ENCODE data around the gene ASPN.

The ASPN gene

GRCh38 chr9:92486371-92486770 is 4.1 kb upstream of the ASPN start:
- Mint-ChIP-seq H3K36me3 (ENCODE audit: low read depth) (no peaks in the 10 kb centered on the region), H3K4me3 (no peak overlapping the region), H3K9me3 (no peaks in the 10 kb centered on the region), H3K27ac (no peak overlapping the region), H3K27me3 (ENCODE audit: low read depth, poor library complexity) (no peaks in the 10 kb centered on the region), H3K4me1 (no peaks in the 10 kb centered on the region)
- no peak for DNase-seq
- no peak for TF ChIP-seq CTCF (IDR thresholded peaks at IDR 0.05)

- Mint-ChIP-seq H3K9me3 (no peaks in the 10 kb centered on the region), H3K4me3 (no peak overlapping the region), H3K4me1 (peaks cover 6% of the 10 kb centered on the region), H3K36me3 (ENCODE audit: low read depth) (no peaks in the 10 kb centered on the region), H3K27me3 (ENCODE audit: low read depth, poor library complexity) (no peaks in the 10 kb centered on the region), H3K27ac (no peak overlapping the region)
- no peak for DNase-seq
- TF ChIP-seq CTCF (IDR thresholded peaks at IDR 0.05) = no peak
These were observed 2.3 kb upstream of the ASPN start for GRCh38 chr9:92484563-92484962.

GRCh38 chr9:92483627-92484545 is 1.6 kb upstream of the ASPN start:
- DNase-seq = no peak
- no peaks in the 10 kb centered on the region for H3K36me3 Mint-ChIP-seq (ENCODE audit: low read depth)
- H3K4me1 Mint-ChIP-seq = peaks cover 6% of the 10 kb centered on the region
- no peak overlapping the region for H3K27ac Mint-ChIP-seq
- no peak for TF ChIP-seq CTCF (IDR thresholded peaks at IDR 0.05)
- no peaks in the 10 kb centered on the region for H3K9me3 Mint-ChIP-seq
- no peaks in the 10 kb centered on the region for H3K27me3 Mint-ChIP-seq (ENCODE audit: low read depth, poor library complexity)
- H3K4me3 Mint-ChIP-seq = no peak overlapping the region

- no peaks in the 10 kb centered on the region for H3K36me3 Mint-ChIP-seq (ENCODE audit: low read depth)
- no peak for TF ChIP-seq CTCF (IDR thresholded peaks at IDR 0.05)
- H3K9me3 Mint-ChIP-seq = no peaks in the 10 kb centered on the region
- no peak overlapping the region for H3K27ac Mint-ChIP-seq
- H3K27me3 Mint-ChIP-seq (ENCODE audit: low read depth, poor library complexity) = no peaks in the 10 kb centered on the region
- H3K4me1 Mint-ChIP-seq = peaks cover 6% of the 10 kb centered on the region
- no peak overlapping the region for H3K4me3 Mint-ChIP-seq
- no peak for DNase-seq
These were observed 499 bp upstream of the ASPN start for GRCh38 chr9:92482805-92483204.

GRCh38 chr9:92480986-92481633 is 1.2 kb downstream of the ASPN start:
- Mint-ChIP-seq H3K27me3 (ENCODE audit: low read depth, poor library complexity) (no peaks in the 10 kb centered on the region), H3K4me3 (no peak overlapping the region), H3K36me3 (ENCODE audit: low read depth) (no peaks in the 10 kb centered on the region), H3K4me1 (peaks cover 6% of the 10 kb centered on the region), H3K27ac (no peak overlapping the region), H3K9me3 (no peaks in the 10 kb centered on the region)
- no peak for DNase-seq
- TF ChIP-seq CTCF (IDR thresholded peaks at IDR 0.05) = no peak

Measured in nephron progenitor cell (in vitro differentiated cells).